HS-5 (cell line): ENCODE data around the gene JMJD1C.

Source experiments
- DNase-seq: peaks from one replicate; pipeline ENCODE4 v3.0.0-alpha.2; 2012; ENCODE audit warnings: low read depth

The JMJD1C gene

DNA sequence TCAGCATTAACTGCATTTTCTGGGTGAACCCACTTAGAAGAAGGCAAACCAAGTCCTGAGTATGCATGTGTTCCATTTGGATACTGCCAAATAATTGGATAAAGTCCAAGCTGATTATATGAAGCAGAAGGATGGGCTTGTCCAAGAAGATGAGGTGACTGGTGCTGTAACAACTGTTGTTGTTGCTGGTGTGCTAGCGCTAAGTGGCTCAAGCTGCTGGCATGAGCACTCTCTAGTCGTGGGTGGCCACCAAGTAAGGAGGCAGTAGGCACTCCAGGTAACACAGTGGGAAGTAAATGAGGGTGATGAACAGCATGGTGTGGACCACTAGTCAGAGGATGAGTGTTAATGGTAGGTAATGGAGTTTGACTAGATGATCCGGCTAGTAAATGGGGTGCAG lies 252.3 kb downstream of the JMJD1C start:
- DNase-seq: no peak

GRCh38 chr10:63210611-63211196 lies 255.1 kb downstream of the JMJD1C start:
- DNase-seq: no peak

DNA sequence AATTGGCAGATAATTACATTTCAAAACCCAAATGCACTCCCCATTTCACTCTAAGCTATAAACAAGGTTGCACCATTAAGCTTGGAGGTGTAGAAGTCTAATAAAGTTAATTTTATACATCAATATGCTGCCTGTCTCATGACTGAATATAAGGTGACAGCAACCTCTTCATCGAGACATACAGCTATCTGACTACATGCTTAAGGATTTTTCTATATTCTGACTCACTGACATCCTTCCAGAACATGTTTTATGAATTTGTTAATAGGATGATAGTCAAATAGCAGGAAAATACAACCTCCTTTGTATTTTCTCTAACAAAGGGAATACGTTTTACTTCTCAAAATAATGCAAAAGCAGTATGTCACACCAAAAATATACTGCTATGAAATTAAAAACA lies 256.1 kb downstream of the JMJD1C start:
- DNase-seq: no peak

GRCh38 chr10:63208986-63209385 lies 256.8 kb downstream of the JMJD1C start:
- no peak for DNase-seq

DNA sequence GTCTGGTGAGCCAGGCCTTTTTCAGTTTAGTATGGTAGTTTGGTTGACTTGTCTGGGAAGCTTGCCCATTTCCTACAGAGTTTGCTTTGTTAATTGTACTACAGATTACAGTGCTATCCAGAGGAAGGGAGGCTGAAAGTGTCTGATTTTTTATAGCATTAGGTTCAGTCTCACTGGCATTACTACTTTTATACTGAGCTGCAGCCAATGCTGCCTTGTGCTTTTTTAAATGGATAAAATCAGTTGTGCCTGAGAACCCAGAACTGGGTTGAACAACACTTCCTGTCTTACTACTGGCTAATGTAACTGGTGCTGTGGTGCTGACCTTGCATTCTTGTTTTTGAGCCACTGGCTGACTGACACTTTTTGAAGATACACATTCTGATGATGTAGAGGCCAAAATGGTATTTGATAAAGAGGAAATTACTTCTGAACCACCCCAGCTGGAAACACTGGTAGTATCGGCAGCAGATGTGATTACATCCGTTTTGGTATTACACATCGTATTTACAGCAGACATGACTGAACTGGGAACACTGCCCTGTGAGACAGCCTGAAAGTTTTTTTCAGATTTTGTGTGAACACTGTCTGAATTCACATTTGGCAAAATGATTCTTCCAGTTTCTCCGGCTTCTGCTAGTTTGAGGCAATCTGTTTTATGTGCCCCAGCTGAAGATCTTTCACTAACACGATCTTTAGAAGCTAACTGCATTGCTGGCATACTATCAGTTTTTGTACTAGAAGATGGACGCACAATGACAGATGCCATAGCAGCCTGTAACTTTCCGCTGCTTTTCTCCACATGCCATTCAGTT lies 258.6 kb downstream of the JMJD1C start:
- DNase-seq: peak; percentile 53

DNA sequence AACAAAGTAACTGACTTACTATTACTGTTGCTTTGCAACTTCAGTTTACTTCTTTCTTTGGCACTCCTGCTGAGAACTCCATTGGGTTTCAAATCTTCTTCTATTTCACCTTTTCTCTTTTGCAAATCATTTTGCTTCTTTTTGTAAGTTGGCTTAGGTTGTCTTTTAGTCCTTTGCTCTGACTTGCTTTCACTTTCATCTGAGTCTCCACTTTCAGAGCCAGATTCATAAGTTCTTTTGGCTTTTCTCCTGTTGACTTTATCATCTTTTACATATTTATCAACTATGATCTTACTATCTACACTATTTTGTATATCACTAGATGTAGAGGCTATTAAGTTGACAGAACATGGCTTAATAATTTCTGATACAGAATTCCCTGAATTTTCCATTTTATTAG lies 259.2 kb downstream of the JMJD1C start:
- DNase-seq: no peak

GRCh38 chr10:63205421-63205820 lies 260.4 kb downstream of the JMJD1C start:
- no peak for DNase-seq

GRCh38 chr10:63204667-63205391 lies 260.9 kb downstream of the JMJD1C start:
- no peak for DNase-seq

GRCh38 chr10:63201118-63201517 lies 264.7 kb downstream of the JMJD1C start:
- DNase-seq: no peak

GRCh38 chr10:63200431-63200830 lies 265.3 kb downstream of the JMJD1C start:
- DNase-seq: no peak

DNA sequence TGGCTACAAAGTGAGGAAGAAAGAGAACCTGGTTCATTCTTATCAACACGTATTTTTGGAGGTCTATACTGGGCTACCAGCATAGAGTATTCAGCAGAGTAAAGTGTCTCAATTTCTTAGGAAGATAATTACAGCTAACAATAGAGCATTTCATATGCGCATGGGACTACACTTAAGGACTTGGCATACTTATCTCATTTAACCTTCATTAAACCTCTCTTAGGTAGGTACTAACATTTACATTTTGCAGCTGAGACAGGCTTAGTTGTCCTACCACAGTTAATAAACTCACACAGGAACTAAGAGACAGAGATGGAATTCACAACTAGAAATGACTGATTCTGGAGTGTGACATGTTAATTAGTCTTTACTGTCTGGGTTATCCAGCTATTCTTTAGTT lies 266.1 kb downstream of the JMJD1C start:
- no peak for DNase-seq

- DNase-seq: no peak
These were observed 268.3 kb downstream of the JMJD1C start for GRCh38 chr10:63197344-63198092.

DNA sequence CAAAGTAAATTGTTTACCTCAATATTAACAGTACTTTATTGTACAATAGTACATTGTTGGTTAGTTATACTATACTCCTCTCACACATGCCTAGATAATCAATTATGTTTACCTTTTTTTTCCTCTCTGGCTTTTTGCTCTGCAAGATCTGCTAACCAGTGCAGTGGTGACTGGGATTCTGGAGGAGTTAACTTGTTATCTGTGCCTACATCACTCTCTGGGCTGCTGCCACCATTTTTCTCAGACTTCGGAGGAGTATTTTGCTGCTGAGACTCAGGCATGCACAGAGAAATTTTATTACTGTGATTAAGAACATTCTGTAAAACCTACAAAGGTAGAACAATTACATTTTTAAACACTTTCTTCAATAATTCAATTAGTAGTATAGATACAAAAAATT lies 273.0 kb downstream of the JMJD1C start:
- DNase-seq: no peak

DNA sequence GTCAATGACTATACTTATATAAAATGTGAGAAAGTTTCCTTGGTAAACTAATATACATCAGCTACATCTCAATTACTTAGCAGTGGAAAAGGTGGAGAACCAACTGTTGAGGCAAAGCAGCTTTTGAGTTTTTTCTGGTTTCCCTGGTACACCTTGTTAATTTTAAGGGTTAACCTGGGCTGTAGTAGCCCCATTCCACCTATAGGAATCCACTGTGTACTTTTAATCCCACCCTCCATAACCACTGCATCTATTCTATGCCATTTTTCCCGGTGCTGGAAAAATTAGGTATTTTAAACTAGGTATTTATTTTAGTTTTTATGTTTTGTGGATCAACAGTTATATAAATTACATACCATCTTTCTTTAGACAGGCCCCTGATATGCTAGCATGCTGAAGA lies 290.2 kb downstream of the JMJD1C start:
- no peak for DNase-seq

GRCh38 chr10:63173468-63174232 lies 292.1 kb downstream of the JMJD1C start:
- no peak for DNase-seq

GRCh38 chr10:63171926-63172325 lies 293.9 kb downstream of the JMJD1C start:
- no peak for DNase-seq

GRCh38 chr10:63171255-63171855 lies 294.4 kb downstream of the JMJD1C start:
- no peak for DNase-seq

DNA sequence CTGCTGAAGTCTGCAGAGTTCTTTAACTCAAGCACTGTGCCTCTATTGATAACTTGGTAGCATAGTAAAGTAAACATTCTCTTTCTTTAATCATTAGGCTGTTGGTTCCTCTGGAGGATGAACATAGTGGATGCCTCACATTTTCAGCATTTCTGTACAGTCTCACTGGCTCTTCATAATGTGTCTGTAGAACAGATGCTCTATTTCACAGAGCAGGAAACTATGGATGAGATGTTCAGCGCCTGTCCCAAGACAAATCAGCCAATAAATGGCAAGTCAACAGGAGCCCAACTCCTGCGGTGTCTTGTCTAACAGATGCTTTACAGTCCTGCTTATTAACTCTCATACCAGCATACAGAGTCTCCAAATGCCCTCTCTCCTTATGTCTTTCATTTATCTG lies 296.2 kb downstream of the JMJD1C start:
- no peak for DNase-seq

DNA sequence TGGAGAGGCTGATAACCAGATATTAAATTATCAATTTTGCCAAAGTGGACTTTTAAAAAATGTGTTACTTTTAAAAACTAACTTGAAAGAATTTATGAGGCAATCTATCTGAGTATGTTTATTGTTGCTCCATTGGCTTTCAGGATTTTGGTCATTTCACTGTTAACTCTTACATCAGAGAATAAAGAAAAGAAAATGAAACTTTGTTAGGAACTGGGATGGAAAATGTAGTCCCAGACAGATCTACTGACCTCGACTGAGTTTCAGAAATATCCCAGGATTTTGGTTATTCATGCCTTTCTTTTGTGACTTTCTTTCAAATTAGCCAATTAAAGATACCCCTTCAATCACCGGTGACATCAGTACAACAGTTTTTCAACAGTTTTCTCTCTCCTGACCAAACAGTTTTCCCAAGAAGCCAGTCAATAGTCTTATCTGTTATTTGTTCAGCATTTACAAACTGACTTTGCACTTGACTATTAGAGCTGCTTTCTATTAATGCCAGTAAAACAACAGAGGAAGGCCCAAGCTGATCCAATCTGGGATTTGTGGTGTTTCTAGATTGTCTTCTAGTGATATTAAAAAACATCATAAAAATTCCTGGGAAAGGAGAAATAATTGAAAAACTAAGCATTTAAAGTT lies 296.8 kb downstream of the JMJD1C start:
- no peak for DNase-seq

- DNase-seq: peak; percentile 39
These were observed 299.0 kb downstream of the JMJD1C start for GRCh38 chr10:63166742-63167258.

DNA sequence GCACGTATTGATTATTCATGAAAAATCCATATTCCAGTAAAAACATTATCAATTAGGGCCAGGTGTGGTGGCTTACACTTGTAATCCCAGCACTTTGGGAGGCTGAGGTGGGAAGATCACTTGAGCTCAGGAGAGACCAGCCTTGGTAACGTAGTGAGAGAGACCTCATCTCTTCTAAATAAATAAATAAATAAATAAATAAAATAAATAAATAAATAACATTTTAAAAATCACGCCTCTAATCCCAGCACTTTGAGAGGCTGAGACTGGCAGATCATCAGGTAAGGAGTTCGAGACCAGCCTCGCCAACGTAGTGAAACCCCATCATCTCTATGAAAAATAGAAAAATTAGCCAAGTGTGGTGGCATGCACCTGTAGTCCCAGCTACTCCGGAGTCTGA lies 300.5 kb downstream of the JMJD1C start:
- no peak for DNase-seq
